Measurements from ENCODE around the gene CTSD. TPM values are rescaled to one million over a fixed set of nuclear protein-coding genes. Genes with fewer than 3 reads are reported as not detected.

CTSD gene
- total RNA-seq, 1 donor from 2014 or later: 44.9 TPM

DNA sequence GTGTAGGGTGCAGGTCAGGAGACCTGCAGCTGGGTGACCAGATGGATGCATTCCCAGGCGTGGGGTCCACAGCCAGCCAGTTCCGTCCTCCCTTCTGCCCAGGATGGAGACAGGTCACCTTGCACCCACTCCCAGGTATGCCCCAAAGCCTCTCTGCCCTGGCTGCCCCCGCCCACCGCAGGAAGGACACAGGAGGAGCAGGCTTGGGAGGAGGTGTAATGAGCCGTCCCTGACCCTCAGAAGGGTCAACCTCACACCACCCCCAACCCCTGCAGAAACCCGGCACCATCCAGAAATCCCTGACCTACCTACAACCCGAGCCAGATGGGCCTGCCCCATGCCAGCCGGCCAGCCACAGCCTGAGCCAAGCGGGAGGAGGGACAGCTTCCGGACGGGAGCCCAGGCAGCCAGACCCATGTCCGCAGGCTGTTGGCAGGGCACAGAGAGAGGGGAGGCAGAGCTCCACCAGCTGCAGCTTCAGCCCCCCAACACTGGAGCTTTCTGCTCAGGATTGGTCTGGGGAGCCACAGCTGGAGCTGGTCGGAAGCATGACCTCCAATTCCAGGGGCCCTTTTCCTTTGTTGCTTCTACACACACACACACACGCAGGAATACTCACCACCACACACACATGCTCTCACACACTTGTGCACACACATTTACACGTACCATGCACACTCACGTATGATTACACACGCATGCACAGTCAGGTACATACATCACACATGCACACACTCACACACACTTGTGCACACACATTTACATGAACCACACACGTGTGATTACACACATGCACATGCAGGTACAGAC is 18.6 kb downstream of the CTSD start:
- H3K27me3 ChIP-seq (ENCODE audit: control insufficient read depth in 3 of 3, insufficient read depth in 3 of 3, low read length in 3 of 3): peaks cover 0 to 6% (median 5%) of the 10 kb centered on the region in 3 donors
- H3K9me3 ChIP-seq (ENCODE audit: control insufficient read depth in 3 of 3, low read length in 3 of 3): no peaks in the 10 kb centered on the region
- peaks cover 0 to 6% (median 0%) of the 10 kb centered on the region in 3 donors for H3K36me3 ChIP-seq (ENCODE audit: control insufficient read depth in 3 of 3, insufficient read depth in 3 of 3, low read length in 3 of 3)
- H3K4me1 ChIP-seq (ENCODE audit: control insufficient read depth in 3 of 3, insufficient read depth in 3 of 3, low read length in 3 of 3): peaks cover 33 to 60% (median 58%) of the 10 kb centered on the region in 3 donors
- peak overlapping the region in 2 of 3 donors; percentile 52 to 71 for H3K4me3 ChIP-seq (ENCODE audit: low read length in 3 of 3)
- peak overlapping the region; percentile 68 for H3K27ac ChIP-seq (ENCODE audit: low read depth, low read length)
- peak overlapping the region in 1 of 3 donors; percentile 69 for H3K9ac ChIP-seq (ENCODE audit: low read depth in 1 of 3, low read length in 3 of 3)

DNA sequence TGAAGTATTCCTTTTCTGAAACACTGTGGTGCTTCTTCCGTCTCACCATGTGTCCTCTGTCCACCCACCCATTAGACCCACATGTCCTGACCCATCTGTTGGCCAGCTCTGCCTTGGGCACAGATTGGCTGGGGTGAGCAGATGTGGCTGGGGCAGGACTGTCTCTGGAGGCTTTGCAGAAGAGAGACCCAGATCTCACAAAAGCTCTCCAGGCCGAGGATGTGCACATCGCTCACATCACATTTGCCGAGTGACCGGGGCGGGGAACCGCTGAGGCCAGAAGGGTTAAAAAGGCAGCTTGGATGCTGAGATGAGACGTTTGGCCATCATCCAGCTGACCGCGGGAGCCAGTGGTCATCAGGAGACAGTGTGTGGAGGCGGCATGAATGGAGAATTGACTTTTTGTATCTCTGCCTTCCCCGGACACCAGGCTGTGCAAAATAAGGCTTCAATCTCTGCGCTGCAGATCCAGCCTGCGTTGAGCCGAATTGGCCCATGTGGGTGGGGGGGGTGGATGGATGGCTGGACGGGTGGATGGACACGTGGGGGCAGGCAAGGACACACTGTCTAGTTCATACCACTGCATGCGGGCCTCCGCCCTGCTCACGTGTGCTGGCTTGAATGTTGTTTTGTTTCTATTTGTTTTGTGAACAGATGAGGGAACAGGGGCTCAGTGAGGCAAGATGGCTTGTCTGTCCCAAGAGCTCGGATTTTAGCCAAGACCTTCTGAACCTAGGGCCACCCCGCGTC is 19.4 kb downstream of the CTSD start:
- peak overlapping the region in 2 of 3 donors; percentile 32 to 52 for H3K4me3 ChIP-seq (ENCODE audit: low read length in 3 of 3)

DNA sequence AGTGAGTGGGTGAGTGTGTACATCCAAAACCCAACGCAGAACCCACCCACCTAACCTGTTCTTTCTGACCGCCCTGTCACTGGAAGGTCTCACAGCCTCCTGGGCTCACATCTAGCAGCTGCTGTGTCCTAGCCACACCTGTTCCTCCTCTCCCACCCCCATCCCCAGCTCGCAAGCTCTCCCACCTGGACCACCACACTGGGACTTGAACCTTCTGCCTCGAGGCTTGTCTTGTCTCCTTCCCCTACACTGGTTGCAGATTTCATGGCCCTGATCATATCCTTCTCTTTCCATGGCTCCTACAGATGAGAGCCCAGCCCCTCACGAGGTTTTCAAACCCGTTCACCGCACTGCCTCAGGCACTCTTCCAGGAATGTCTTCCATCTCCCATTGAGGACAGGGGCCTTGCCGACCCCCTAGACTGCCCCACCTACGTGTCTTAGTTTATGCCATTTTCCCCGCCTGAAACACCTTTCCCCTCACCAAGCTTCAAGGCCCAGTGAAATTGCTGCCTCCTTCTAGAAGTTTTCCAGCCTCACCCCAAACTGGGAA is 20.1 kb downstream of the CTSD start:
- H3K27ac ChIP-seq (ENCODE audit: low read depth, low read length): no peak overlapping the region

More for the DNA sequence above, 19.4 kb downstream of the CTSD start:
- Histone ChIP-seq H3K4me1 (ENCODE audit: control insufficient read depth in 3 of 3, insufficient read depth in 3 of 3, low read length in 3 of 3) (peaks cover 30 to 52% (median 50%) of the 10 kb centered on the region in 3 donors), H3K36me3 (ENCODE audit: control insufficient read depth in 3 of 3, insufficient read depth in 3 of 3, low read length in 3 of 3) (peaks cover 0 to 6% (median 0%) of the 10 kb centered on the region in 3 donors), H3K9ac (ENCODE audit: low read depth in 1 of 3, low read length in 3 of 3) (peak overlapping the region in 1 of 3 donors; percentile 69), H3K9me3 (ENCODE audit: control insufficient read depth in 3 of 3, low read length in 3 of 3) (no peaks in the 10 kb centered on the region), H3K27me3 (ENCODE audit: control insufficient read depth in 3 of 3, insufficient read depth in 3 of 3, low read length in 3 of 3) (peaks cover 0 to 11% (median 3%) of the 10 kb centered on the region in 3 donors), H3K27ac (ENCODE audit: low read depth, low read length) (peak overlapping the region; percentile 68)

DNA sequence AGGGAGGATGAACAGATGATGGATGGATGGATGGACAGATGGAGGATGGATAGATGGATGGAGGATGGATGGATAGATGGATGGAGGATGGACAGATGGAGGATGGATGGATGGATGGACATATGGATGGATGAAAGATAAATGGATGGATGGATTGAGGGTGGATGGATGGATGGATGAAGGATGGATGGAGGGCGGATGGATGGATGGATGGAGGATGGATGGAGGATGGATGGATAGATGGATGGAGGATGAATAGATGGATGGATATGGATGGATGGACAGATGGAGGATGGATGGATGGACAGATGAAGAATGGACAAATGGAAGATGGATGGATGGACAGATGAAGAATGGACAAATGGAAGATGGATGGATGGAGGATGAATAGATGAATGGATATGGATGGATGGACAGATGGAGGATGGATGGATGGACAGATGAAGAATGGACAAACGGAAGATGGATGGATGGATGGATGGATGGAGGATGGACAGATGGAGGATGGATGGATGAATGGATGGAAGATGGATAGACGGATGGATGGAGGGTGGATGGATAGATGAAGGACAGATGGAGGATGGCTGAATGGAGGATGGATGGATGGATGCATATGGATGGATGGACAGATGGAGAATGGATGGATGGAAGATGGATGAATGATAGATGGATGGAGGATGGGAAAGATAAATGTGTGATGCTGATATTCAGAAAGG is 20.7 kb downstream of the CTSD start:
- Histone ChIP-seq H3K4me3 (ENCODE audit: low read length in 3 of 3) (no peak overlapping the region), H3K27ac (ENCODE audit: low read depth, low read length) (no peak overlapping the region), H3K4me1 (ENCODE audit: control insufficient read depth in 3 of 3, insufficient read depth in 3 of 3, low read length in 3 of 3) (peaks cover 30 to 43% (median 40%) of the 10 kb centered on the region in 3 donors), H3K27me3 (ENCODE audit: control insufficient read depth in 3 of 3, insufficient read depth in 3 of 3, low read length in 3 of 3) (peaks cover 3 to 14% (median 8%) of the 10 kb centered on the region in 3 donors), H3K9me3 (ENCODE audit: control insufficient read depth in 3 of 3, low read length in 3 of 3) (peaks cover 0 to 3% (median 0%) of the 10 kb centered on the region in 3 donors), H3K36me3 (ENCODE audit: control insufficient read depth in 3 of 3, insufficient read depth in 3 of 3, low read length in 3 of 3) (peaks cover 0 to 6% (median 0%) of the 10 kb centered on the region in 3 donors), H3K9ac (ENCODE audit: low read depth in 1 of 3, low read length in 3 of 3) (no peak overlapping the region)

More for the DNA sequence above, 20.1 kb downstream of the CTSD start:
- Histone ChIP-seq H3K4me3 (ENCODE audit: low read length in 3 of 3) (no peak overlapping the region), H3K36me3 (ENCODE audit: control insufficient read depth in 3 of 3, insufficient read depth in 3 of 3, low read length in 3 of 3) (peaks cover 0 to 6% (median 0%) of the 10 kb centered on the region in 3 donors), H3K9me3 (ENCODE audit: control insufficient read depth in 3 of 3, low read length in 3 of 3) (no peaks in the 10 kb centered on the region), H3K9ac (ENCODE audit: low read depth in 1 of 3, low read length in 3 of 3) (no peak overlapping the region), H3K27me3 (ENCODE audit: control insufficient read depth in 3 of 3, insufficient read depth in 3 of 3, low read length in 3 of 3) (peaks cover 0 to 14% (median 3%) of the 10 kb centered on the region in 3 donors), H3K4me1 (ENCODE audit: control insufficient read depth in 3 of 3, insufficient read depth in 3 of 3, low read length in 3 of 3) (peaks cover 30 to 48% (median 47%) of the 10 kb centered on the region in 3 donors)

DNA sequence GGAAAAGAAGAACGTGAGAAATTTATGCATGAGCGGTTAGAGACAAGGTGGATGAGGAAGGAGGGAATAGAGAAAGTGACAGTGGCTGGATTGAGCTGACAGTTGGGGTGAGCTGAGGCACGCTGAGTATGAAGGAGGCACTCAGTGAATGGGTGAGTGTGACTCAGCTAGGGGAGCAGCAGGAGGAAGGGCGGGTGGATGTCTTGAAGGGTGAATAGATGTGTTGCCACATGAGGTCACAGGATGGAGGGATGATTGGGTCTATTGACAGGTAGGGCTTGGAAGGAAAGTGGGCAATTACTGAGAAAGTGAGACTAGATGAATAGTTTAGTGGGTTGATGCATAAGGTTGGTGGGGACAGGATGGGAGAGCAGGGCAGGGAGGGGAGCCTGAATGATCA is 21.4 kb downstream of the CTSD start:
- Histone ChIP-seq H3K4me3 (ENCODE audit: low read length in 3 of 3) (no peak overlapping the region), H3K27ac (ENCODE audit: low read depth, low read length) (no peak overlapping the region), H3K27me3 (ENCODE audit: control insufficient read depth in 3 of 3, insufficient read depth in 3 of 3, low read length in 3 of 3) (peaks cover 3 to 16% (median 8%) of the 10 kb centered on the region in 3 donors), H3K4me1 (ENCODE audit: control insufficient read depth in 3 of 3, insufficient read depth in 3 of 3, low read length in 3 of 3) (peaks cover 27 to 36% (median 34%) of the 10 kb centered on the region in 3 donors), H3K9me3 (ENCODE audit: control insufficient read depth in 3 of 3, low read length in 3 of 3) (peaks cover under 1 to 5% (median under 1%) of the 10 kb centered on the region in 3 donors), H3K36me3 (ENCODE audit: control insufficient read depth in 3 of 3, insufficient read depth in 3 of 3, low read length in 3 of 3) (peaks cover 0 to 6% (median 0%) of the 10 kb centered on the region in 3 donors), H3K9ac (ENCODE audit: low read depth in 1 of 3, low read length in 3 of 3) (no peak overlapping the region)

DNA sequence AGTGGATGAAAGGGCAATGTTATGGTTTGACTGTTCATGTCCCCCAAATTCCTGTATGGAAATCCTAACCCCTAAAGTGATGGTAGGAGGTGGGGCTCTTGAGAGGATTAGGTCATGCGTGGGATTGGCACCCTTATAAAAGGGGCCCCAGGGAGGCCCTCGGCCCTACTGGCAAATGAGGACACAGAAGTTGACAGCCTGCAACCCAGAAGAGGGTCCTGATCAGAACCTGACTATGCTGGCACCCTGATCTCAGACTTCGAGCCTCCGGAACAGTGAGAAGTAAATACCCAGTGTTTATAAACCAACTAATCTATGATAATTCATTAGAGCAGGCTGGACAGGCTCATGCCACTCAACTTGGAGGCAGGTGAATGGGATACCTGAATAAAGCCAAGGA is 22.0 kb downstream of the CTSD start:
- H3K9ac ChIP-seq (ENCODE audit: low read depth in 1 of 3, low read length in 3 of 3): no peak overlapping the region
- peaks cover 0 to 6% (median 0%) of the 10 kb centered on the region in 3 donors for H3K36me3 ChIP-seq (ENCODE audit: control insufficient read depth in 3 of 3, insufficient read depth in 3 of 3, low read length in 3 of 3)
- no peak overlapping the region for H3K27ac ChIP-seq (ENCODE audit: low read depth, low read length)
- H3K9me3 ChIP-seq (ENCODE audit: control insufficient read depth in 3 of 3, low read length in 3 of 3): peaks cover 2 to 9% (median 5%) of the 10 kb centered on the region in 3 donors
- H3K4me1 ChIP-seq (ENCODE audit: control insufficient read depth in 3 of 3, insufficient read depth in 3 of 3, low read length in 3 of 3): peaks cover 23 to 30% (median 28%) of the 10 kb centered on the region in 3 donors
- no peak overlapping the region for H3K4me3 ChIP-seq (ENCODE audit: low read length in 3 of 3)
- H3K27me3 ChIP-seq (ENCODE audit: control insufficient read depth in 3 of 3, insufficient read depth in 3 of 3, low read length in 3 of 3): peaks cover 4 to 18% (median 8%) of the 10 kb centered on the region in 3 donors

DNA sequence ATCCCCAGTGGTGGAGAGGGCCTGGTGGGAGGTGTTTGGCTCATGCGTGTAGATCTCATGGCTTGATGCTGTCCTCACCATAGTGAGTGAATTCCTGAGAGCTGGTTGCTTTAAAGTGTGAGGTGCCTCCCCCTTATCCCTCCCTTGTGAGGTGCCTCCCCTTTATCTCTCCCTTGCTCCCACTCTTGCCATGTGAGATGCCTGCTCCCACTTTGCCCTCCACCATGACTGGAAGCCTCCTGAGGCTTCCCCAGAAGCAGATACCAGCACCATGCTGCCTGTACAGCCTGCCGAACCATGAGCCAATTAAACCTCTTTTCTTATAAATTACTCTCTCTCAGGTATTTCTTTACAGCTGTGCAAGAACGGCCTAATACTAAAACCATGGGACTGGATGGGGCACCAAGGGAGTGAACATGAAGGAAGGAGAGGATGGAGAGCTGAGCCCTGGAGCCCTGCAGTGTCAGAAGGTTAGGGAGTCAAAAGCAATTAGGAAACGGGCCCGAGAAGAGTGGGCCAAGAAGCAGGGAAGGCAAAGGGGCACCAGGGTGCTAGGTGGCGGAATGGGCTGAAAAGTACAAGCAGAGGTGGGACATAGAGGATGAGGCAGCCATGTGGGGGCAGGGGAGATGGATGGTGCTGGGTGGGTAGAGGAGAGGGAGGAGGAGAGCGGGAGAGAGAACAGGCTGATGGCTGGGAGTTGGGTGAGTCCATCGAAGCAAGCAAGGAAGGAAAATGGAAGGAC is 22.8 kb downstream of the CTSD start:
- no peak overlapping the region for H3K9ac ChIP-seq (ENCODE audit: low read depth in 1 of 3, low read length in 3 of 3)
- H3K4me1 ChIP-seq (ENCODE audit: control insufficient read depth in 3 of 3, insufficient read depth in 3 of 3, low read length in 3 of 3): peaks cover 18 to 22% (median 20%) of the 10 kb centered on the region in 3 donors
- H3K9me3 ChIP-seq (ENCODE audit: control insufficient read depth in 3 of 3, low read length in 3 of 3): peaks cover 2 to 14% (median 7%) of the 10 kb centered on the region in 3 donors
- H3K27ac ChIP-seq (ENCODE audit: low read depth, low read length): no peak overlapping the region
- peaks cover 8 to 18% (median 10%) of the 10 kb centered on the region in 3 donors for H3K27me3 ChIP-seq (ENCODE audit: control insufficient read depth in 3 of 3, insufficient read depth in 3 of 3, low read length in 3 of 3)
- peaks cover 0 to 2% (median 0%) of the 10 kb centered on the region in 3 donors for H3K36me3 ChIP-seq (ENCODE audit: control insufficient read depth in 3 of 3, insufficient read depth in 3 of 3, low read length in 3 of 3)
- H3K4me3 ChIP-seq (ENCODE audit: low read length in 3 of 3): no peak overlapping the region

DNA sequence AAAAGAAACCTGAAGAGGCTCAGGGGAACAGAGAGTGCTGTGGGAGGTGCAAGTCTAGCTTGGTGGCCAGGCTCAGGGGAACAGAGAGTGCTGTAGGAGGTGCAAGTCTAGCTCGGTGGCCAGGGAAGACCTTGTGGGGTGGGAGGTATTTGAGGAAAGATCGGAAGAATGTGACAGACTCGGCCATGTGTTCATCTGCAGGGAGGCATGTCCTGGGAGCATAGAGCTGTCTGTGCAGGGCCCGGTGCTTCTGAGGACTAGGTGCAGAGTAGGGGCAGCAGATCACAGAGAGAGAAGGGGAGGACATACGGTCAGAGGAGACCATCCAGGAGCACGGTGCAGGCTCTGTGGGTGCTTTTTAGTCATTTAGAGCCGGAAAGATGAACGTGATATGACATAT is 24.2 kb downstream of the CTSD start:
- H3K9ac ChIP-seq (ENCODE audit: low read depth in 1 of 3, low read length in 3 of 3): no peak overlapping the region
- H3K27ac ChIP-seq (ENCODE audit: low read depth, low read length): no peak overlapping the region
- H3K4me3 ChIP-seq (ENCODE audit: low read length in 3 of 3): no peak overlapping the region
- peaks cover 2 to 14% (median 7%) of the 10 kb centered on the region in 3 donors for H3K9me3 ChIP-seq (ENCODE audit: control insufficient read depth in 3 of 3, low read length in 3 of 3)
- H3K36me3 ChIP-seq (ENCODE audit: control insufficient read depth in 3 of 3, insufficient read depth in 3 of 3, low read length in 3 of 3): no peaks in the 10 kb centered on the region
- peaks cover 14 to 29% (median 20%) of the 10 kb centered on the region in 3 donors for H3K27me3 ChIP-seq (ENCODE audit: control insufficient read depth in 3 of 3, insufficient read depth in 3 of 3, low read length in 3 of 3)
- H3K4me1 ChIP-seq (ENCODE audit: control insufficient read depth in 3 of 3, insufficient read depth in 3 of 3, low read length in 3 of 3): peaks cover 4 to 9% (median 6%) of the 10 kb centered on the region in 3 donors
